Activated naive CD8-positive, alpha-beta T cell treated with anti-CD3 and anti-CD28 coated beads for 36 hours (primary cell): ENCODE results near the gene LUC7L2. TPM values are rescaled to one million over a fixed set of nuclear protein-coding genes. Genes with fewer than 3 reads are reported as not detected.
"Not testable (repeated sequence)": the region's sequence is repeated elsewhere in the genome, so short reads cannot be mapped to it uniquely, and the experiment has no call there.

Experiments
- DNase-seq: peaks from one replicate; pipeline ENCODE4 v3.0.0; 2021
- H3K27ac Mint-ChIP-seq: one replicate; pipeline ENCODE4 v1.8.0; 2022; ENCODE audit warnings: mild to moderate bottlenecking, moderate library complexity, mixed read lengths
- H3K27me3 Mint-ChIP-seq: one replicate; pipeline ENCODE4 v1.8.0; 2022; ENCODE audit warnings: mild to moderate bottlenecking, mixed read lengths
- H3K36me3 Mint-ChIP-seq: one replicate; pipeline ENCODE4 v1.8.0; 2021; ENCODE audit warnings: mild to moderate bottlenecking, mixed read lengths
- H3K4me1 Mint-ChIP-seq: one replicate; pipeline ENCODE4 v1.8.0; 2021; ENCODE audit warnings: mixed read lengths
- H3K4me3 Mint-ChIP-seq: one replicate; pipeline ENCODE4 v1.8.0; 2022; ENCODE audit warnings: mild to moderate bottlenecking, moderate library complexity, mixed read lengths
- H3K9me3 Mint-ChIP-seq: one replicate; pipeline ENCODE4 v1.8.0; 2022; ENCODE audit warnings: mixed read lengths
- total RNA-seq, 2 experiments: library from RNA; stranded (reverse); gene quantifications; one replicate each; pipeline ENCODE4 v1.2.3, GENCODE V29; 2021

The LUC7L2 gene
- total RNA-seq, 2 experiments from 2014 or later = 150 to 156 TPM

DNA sequence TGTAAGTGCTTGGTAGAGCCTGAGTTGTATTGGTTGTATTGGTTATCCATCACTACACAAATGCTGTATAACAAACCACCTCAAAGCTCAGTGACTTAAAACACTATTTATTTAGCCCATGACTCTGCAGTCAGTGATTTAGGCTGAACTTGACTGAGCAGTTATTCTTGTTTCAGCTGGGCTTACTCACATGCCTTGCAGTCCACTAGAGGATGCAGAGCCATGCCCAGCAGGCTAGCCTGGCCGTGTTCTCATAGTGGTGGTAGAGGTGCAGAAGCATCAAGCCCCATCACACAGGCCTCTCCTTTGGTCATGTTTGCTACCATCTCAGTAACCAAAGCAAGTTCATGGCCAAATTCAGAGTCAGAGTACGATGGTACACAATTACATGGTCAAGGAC is 43.9 kb downstream of the LUC7L2 start:
- Mint-ChIP-seq H3K9me3 (no peaks in the 10 kb centered on the region), H3K4me3 (no peak overlapping the region), H3K4me1 (no peaks in the 10 kb centered on the region), H3K36me3 (peaks cover 42% of the 10 kb centered on the region), H3K27ac (no peak overlapping the region), H3K27me3 (no peaks in the 10 kb centered on the region)
- no peak for DNase-seq

DNA sequence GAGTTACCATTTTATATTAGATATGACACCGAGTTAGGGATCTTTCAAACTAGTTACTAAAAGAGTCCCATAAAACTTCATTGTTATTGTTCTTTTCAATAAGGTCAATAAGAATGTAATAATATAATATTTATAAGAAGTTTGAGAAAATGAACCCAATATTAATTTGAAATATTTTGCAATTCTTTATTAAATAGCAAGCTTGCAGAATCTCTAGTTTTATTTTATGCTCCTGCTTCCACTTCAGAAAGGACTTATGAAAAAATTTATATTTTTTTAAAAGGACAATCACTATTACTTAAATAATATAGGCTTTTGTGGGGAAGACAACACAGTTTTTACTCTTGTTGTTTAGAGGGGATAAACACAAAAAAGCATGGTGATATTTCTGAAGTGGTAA is 47.9 kb downstream of the LUC7L2 start:
- Mint-ChIP-seq H3K4me1 (no peaks in the 10 kb centered on the region), H3K4me3 (no peak overlapping the region), H3K36me3 (peaks cover 35% of the 10 kb centered on the region), H3K9me3 (no peaks in the 10 kb centered on the region), H3K27me3 (no peaks in the 10 kb centered on the region), H3K27ac (no peak overlapping the region)
- DNase-seq = no peak

DNA sequence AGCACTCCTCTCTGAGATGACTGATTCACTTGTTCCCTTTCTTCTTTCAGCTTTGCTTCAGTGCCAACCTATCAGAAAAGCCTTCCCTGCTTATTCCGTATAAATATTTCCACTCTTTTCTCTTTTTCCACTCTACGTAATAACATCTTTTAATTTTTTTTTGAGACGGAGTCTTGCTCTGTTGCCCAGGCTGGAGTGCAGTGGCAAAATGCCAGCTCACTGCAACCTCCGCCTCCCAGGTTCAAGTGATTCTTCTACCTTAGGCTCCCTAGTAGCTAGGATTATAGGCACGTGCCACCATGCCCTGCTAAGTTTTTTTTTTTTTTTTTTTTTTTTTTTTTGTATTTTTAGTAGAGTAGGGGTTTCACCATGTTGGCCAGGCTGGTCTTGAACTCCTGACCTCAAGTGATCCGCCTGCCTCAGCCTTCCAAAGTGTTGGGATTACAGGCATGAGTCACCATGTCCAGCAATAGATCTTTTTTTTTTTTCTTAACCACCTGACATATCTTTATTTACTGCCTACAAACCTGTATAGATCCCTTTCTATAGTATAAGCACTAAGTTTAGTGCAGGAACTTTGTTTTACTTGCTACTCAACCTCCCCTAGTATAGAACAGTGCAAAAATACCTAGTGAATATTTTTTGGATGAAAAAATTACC is 55.2 kb downstream of the LUC7L2 start:
- Mint-ChIP-seq H3K36me3 (peaks cover 32% of the 10 kb centered on the region), H3K27ac (peak overlapping the region; percentile 56)
- not testable (repeated sequence) for H3K9me3 Mint-ChIP-seq, H3K27me3 Mint-ChIP-seq, H3K4me1 Mint-ChIP-seq, H3K4me3 Mint-ChIP-seq, DNase-seq

DNA sequence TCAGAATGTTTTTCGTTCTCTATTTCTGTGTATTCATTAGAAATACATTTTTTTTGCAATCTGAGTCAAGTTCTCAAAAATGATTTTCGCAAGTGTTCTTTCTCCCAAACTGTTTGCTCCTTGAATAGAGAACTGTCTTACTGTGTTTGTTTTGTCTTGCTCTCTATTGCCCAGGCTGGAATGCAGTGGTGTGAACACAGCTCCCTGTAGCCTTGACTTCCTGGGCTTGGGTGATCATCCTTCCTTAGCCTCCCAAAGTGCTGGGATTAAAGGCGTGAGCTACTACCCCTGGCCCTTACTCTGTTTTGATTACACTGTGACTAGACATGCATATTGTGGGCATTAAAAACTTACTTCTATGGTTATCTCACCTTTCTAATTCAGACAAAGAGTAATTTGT is 56.7 kb downstream of the LUC7L2 start:
- Mint-ChIP-seq H3K36me3 (peaks cover 32% of the 10 kb centered on the region), H3K27ac (peak overlapping the region; percentile 17), H3K9me3 (no peaks in the 10 kb centered on the region), H3K4me3 (no peak overlapping the region), H3K27me3 (no peaks in the 10 kb centered on the region), H3K4me1 (peaks cover 2% of the 10 kb centered on the region)
- no peak for DNase-seq

DNA sequence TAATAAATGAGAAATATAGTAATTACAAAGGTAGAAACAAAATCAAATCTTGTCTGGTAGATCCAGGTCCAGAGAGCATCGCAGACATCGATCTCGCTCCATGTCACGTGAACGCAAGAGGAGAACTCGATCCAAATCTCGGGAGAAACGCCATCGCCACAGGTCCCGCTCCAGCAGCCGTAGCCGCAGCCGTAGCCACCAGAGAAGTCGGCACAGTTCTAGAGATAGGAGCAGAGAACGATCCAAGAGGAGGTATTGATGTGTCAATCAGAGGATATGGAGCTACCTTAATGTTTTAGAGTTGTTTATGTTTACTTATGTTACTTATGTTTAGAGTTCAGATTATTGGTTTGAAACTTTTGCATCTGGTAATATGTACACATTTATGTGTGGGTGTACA is 57.8 kb downstream of the LUC7L2 start:
- Mint-ChIP-seq H3K9me3 (no peaks in the 10 kb centered on the region), H3K36me3 (peaks cover 28% of the 10 kb centered on the region), H3K27ac (no peak overlapping the region), H3K27me3 (no peaks in the 10 kb centered on the region), H3K4me3 (no peak overlapping the region), H3K4me1 (peaks cover 2% of the 10 kb centered on the region)
- DNase-seq = no peak

DNA sequence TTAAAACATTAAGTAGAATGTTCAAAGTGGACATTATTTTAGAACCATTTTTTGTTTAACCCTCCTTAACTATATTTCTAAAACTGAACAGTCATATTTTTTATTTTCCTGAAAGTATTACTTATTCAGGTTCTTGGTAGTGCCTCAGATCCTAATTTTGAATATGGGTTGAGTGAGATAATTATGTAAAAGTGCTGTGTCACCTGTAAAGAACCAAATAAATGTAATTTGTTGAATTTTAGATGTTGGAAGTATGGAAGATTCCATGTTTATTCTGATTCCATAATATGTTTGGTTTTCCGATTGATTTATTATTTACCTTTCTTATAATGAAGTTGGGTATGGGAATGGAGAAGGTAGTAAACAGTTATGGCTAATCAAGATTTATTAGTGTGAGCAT is 61.4 kb downstream of the LUC7L2 start:
- H3K27me3 Mint-ChIP-seq = no peaks in the 10 kb centered on the region
- peaks cover 2% of the 10 kb centered on the region for H3K4me1 Mint-ChIP-seq
- H3K36me3 Mint-ChIP-seq = peaks cover 21% of the 10 kb centered on the region
- no peak overlapping the region for H3K27ac Mint-ChIP-seq
- no peak for DNase-seq
- no peak overlapping the region for H3K4me3 Mint-ChIP-seq
- no peaks in the 10 kb centered on the region for H3K9me3 Mint-ChIP-seq

DNA sequence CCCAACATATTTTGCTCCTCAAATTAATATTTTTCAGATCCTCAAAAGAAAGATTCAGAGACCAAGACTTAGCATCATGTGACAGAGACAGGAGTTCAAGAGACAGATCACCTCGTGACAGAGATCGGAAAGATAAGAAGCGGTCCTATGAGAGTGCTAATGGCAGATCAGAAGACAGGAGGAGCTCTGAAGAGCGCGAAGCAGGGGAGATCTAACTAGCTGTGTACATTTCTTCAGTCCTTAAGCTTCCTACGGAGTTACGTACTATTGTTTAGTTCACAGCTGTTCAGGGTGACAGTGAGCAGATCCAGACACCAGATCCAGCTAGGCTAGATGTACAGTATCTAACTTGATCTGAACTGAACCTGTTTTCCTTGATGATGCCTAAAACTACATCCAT is 62.4 kb downstream of the LUC7L2 start:
- Mint-ChIP-seq H3K4me3 (no peak overlapping the region), H3K9me3 (no peaks in the 10 kb centered on the region), H3K36me3 (peaks cover 19% of the 10 kb centered on the region), H3K27me3 (no peaks in the 10 kb centered on the region), H3K4me1 (peaks cover 2% of the 10 kb centered on the region), H3K27ac (no peak overlapping the region)
- DNase-seq = no peak

DNA sequence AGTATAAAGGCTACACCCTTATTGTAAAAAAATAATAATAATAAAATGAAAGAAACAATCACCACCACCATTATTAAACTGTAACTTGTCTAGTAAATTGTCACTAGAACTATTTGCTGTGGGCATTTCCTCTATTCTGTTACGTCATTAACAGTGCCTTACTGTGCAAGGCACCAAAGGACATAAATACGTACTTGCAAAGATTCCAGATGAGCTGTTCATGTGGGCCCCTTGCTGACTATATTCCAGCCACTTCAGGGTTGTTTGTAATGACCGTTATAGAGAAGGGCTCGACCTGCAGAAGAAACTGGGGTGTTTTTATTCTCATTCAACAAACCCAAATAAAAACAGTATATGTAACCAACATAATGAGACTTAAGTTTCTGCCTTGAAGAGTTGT is 63.4 kb downstream of the LUC7L2 start:
- no peaks in the 10 kb centered on the region for H3K27me3 Mint-ChIP-seq
- H3K36me3 Mint-ChIP-seq = peaks cover 19% of the 10 kb centered on the region
- H3K27ac Mint-ChIP-seq = no peak overlapping the region
- H3K4me3 Mint-ChIP-seq = no peak overlapping the region
- peaks cover 2% of the 10 kb centered on the region for H3K4me1 Mint-ChIP-seq
- H3K9me3 Mint-ChIP-seq = no peaks in the 10 kb centered on the region
- DNase-seq = no peak

DNA sequence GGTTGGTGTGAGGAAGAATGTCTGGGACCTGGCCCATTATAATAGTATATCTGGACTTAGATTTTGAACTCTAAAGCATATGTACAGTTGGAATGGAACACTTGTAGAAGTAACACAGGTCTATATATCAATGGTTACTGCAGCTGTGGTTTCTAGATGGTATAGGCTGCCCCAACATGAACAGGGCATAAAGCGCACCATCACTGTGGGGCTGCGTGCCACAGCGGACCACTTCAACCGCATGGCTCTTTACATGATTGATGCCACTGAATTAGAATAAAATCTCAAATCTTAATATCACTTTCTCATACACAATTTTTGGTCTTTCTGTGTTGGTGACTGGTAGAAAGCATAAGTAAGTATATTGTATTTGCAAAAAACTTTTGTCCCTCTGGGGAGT is 64.3 kb downstream of the LUC7L2 start:
- no peak for DNase-seq
- H3K27me3 Mint-ChIP-seq = no peaks in the 10 kb centered on the region
- H3K27ac Mint-ChIP-seq = no peak overlapping the region
- peaks cover 2% of the 10 kb centered on the region for H3K4me1 Mint-ChIP-seq
- no peaks in the 10 kb centered on the region for H3K9me3 Mint-ChIP-seq
- H3K36me3 Mint-ChIP-seq = peaks cover 21% of the 10 kb centered on the region
- no peak overlapping the region for H3K4me3 Mint-ChIP-seq

DNA sequence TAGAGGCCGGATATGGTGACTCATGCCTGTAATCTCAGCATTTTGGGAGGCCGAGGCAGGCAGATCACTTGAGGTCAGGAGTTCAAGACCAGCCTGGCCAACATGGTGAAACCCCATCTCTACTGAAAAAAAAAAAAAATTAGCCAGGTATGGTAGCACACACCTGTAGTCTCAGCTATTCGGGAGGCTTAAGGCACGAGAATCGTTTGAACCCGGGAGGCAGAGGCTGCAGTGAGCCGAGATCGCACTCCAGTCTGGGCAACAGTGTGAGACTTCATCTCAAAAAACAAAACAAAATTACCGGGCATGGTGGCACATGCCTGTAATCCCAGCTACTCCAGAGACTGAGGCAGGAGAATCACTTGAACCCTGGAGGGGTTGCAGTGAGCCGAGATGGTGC is 66.0 kb downstream of the LUC7L2 start:
- H3K4me3 Mint-ChIP-seq, H3K9me3 Mint-ChIP-seq, DNase-seq, H3K4me1 Mint-ChIP-seq, H3K27ac Mint-ChIP-seq, H3K27me3 Mint-ChIP-seq: not testable (repeated sequence)
- H3K36me3 Mint-ChIP-seq = peaks cover 14% of the 10 kb centered on the region

DNA sequence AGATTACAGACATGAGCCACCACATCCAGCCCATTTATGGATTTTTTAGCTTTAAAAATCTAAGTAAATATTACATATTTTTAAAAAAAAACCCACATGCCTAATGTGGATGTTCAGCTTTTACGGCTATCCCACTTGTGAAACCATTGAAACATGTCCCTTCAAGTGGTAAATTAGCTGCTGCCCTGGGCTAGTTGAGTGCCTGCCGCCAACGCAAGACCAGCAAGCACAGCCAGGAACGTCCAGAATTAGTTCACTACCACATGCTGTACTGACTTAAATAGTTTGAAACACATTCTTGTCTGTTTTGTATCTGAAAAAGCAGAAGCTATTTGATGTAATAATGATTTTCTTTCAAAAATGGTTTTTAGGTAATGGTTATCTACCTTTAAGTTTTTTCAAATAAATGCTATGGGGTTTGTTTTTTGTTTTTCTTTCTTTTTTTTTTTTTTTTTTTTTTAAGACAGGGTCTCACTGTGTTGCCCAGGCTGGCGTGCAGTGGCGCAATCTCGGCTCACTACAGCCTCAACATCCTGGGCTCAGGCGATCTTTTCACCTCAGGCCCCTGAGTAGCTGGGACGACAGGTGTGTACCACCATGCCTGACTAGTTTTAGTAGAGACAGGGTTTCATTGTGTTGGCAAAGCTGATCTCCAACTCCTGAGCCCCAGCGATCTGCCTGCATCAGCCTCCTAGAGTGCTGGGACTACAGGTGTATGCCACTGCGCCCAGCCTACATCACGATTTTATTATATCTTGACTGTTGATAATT is 66.7 kb downstream of the LUC7L2 start:
- H3K36me3 Mint-ChIP-seq = peaks cover 13% of the 10 kb centered on the region
- DNase-seq = no peak
- H3K4me1 Mint-ChIP-seq = peaks cover 2% of the 10 kb centered on the region
- H3K27ac Mint-ChIP-seq = no peak overlapping the region
- no peaks in the 10 kb centered on the region for H3K9me3 Mint-ChIP-seq
- H3K27me3 Mint-ChIP-seq = no peaks in the 10 kb centered on the region
- no peak overlapping the region for H3K4me3 Mint-ChIP-seq

DNA sequence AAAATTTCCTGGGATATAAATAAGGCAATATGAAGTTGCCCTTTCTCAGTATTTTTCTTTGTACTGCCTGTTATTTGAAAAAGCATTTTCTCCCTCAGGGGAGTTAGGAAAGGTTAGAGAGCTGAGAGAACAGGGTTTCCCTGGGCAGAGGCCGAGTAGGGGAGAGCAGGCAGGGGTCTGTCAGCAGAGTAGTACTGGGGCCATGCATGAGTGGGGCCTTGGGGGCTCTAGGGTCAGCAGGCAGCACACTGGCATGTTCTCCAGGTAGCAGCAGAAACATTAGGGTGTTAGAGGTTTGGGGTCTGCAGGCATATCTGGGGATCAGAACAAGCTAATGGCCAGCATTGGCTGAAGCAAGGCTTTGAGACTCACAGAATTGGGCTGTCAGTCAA is 67.3 kb downstream of the LUC7L2 start:
- no peaks in the 10 kb centered on the region for H3K27me3 Mint-ChIP-seq
- H3K4me3 Mint-ChIP-seq = no peak overlapping the region
- peaks cover 13% of the 10 kb centered on the region for H3K36me3 Mint-ChIP-seq
- H3K9me3 Mint-ChIP-seq = no peaks in the 10 kb centered on the region
- DNase-seq = no peak
- H3K27ac Mint-ChIP-seq = peak overlapping the region; percentile 7
- H3K4me1 Mint-ChIP-seq = peaks cover 2% of the 10 kb centered on the region

DNA sequence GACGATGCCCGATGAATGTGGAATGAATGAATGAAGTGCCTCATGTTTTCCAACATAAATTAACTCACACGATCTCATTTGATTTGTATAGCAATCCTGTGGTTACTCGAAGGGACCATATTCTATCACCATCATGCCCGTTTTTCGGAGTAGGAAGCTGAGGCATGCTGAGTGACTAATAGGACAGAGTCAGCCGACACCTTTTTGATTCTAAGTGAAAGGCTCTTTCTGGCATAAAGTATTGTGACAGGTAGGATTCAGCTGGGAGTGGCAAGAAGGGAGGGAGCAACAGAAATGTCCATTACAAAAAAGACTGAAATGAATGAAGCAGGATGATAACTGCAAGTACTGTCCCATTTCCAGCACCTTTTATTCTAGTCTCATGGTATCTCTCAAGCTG is 68.1 kb downstream of the LUC7L2 start:
- H3K4me3 Mint-ChIP-seq = no peak overlapping the region
- no peaks in the 10 kb centered on the region for H3K9me3 Mint-ChIP-seq
- peaks cover 2% of the 10 kb centered on the region for H3K4me1 Mint-ChIP-seq
- H3K27ac Mint-ChIP-seq = no peak overlapping the region
- no peaks in the 10 kb centered on the region for H3K27me3 Mint-ChIP-seq
- no peak for DNase-seq
- H3K36me3 Mint-ChIP-seq = peaks cover 13% of the 10 kb centered on the region

DNA sequence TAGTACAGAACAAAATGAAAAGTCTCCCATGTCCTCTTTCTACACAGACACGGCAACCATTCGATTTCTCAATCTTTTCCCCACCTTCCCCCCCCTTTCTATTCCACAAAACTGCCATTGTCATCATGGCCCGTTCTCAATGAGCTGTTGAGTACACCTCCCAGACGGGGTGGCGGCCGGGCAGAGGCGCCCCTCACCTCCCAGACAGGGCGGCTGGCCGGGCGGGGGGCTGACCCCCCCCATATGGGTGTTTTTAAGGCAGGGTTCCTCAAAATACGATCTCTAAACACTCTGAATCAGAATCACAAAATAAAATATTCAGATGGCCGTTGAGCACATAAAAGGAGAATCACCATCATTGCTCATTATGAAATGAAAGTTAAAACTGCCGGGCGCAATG is 70.0 kb downstream of the LUC7L2 start:
- not testable (repeated sequence) for H3K27ac Mint-ChIP-seq, H3K27me3 Mint-ChIP-seq, DNase-seq, H3K4me1 Mint-ChIP-seq, H3K4me3 Mint-ChIP-seq, H3K9me3 Mint-ChIP-seq
- peaks cover 19% of the 10 kb centered on the region for H3K36me3 Mint-ChIP-seq

DNA sequence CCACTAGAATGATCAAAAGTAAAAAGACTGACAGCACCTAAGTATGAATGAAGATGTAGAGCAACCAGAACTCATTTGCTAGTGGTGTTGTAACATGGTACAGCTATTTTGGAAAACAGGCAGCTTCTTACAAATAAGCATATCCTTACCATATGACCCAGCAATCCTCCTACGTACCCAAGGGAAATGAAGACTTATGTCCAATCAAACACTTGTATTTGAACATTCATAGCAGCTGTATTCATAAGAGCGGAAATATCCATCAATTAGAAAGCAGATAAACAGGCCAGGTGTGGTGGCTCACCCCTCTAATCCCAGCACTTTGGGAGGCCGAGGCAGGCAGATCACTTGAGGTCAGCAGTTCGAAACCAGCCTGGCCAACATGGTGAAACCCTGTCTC is 70.7 kb downstream of the LUC7L2 start:
- Mint-ChIP-seq H3K9me3 (no peaks in the 10 kb centered on the region), H3K36me3 (peaks cover 16% of the 10 kb centered on the region), H3K27me3 (no peaks in the 10 kb centered on the region), H3K4me3 (no peak overlapping the region), H3K27ac (no peak overlapping the region), H3K4me1 (peaks cover 8% of the 10 kb centered on the region)
- no peak for DNase-seq

DNA sequence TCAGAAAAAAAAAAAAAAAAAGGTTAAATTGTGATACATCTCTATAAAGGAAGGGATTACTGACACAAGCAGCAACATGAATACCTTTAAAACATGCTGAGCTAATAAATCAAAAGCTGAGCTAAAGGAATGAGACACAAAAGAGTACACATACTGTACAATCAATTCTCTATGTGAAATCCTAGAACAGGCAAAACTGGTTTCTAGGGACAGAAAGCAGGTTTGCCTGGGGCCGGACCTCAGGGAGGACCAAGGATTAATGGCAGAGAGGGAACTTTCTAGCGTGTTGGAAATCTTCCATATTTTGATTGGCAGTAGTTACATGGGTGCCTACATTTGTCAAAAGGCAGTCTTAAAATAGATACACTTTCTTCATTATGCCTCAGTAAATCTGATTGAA is 71.3 kb downstream of the LUC7L2 start:
- Mint-ChIP-seq H3K4me1 (peaks cover 8% of the 10 kb centered on the region), H3K27ac (no peak overlapping the region), H3K27me3 (no peaks in the 10 kb centered on the region), H3K36me3 (peaks cover 16% of the 10 kb centered on the region), H3K9me3 (no peaks in the 10 kb centered on the region), H3K4me3 (no peak overlapping the region)
- DNase-seq = no peak
